Transverse colon (tissue), 4 donors: Measurements from ENCODE around the gene PRB4. TPM values are rescaled to one million over a fixed set of nuclear protein-coding genes. Genes with fewer than 3 reads are reported as not detected.
"Not testable (repeated sequence)": the region's sequence is repeated elsewhere in the genome, so short reads cannot be mapped to it uniquely, and the experiment has no call there.

Source experiments
- DNase-seq: peaks from one replicate; pipeline ENCODE4 v3.0.0-alpha.2; 2019
- H3K27ac ChIP-seq, 4 donors: fragments of 200-600 bp; sonication (generic); 2 replicates each; pipeline ENCODE4 v1.5.1; 2016 to 2018; ENCODE audit warnings: inconsistent platforms in 4 of 4
- H3K27me3 ChIP-seq: fragments of 200-600 bp; sonication (generic); 2 replicates; pipeline ENCODE4 v1.5.1; 2017; ENCODE audit warnings: inconsistent platforms
- H3K36me3 ChIP-seq, 4 donors: fragments of 200-600 bp; sonication (generic); 2 replicates each; pipeline ENCODE4 v1.5.1; 2017 to 2019; ENCODE audit warnings: inconsistent platforms in 4 of 4
- H3K4me1 ChIP-seq, 4 donors: fragments of 200-600 bp; sonication (generic); 2 replicates each; pipeline ENCODE4 v1.5.1; 2017 to 2020; ENCODE audit warnings: inconsistent platforms in 4 of 4
- H3K4me3 ChIP-seq, 4 donors: fragments of 200-600 bp; sonication (generic); 1 replicate in 1 of 4; 2 replicates in 3 of 4; pipeline versions ENCODE4 v1.5.1 to v1.6.1; 2017 to 2019; ENCODE audit warnings: inconsistent platforms in 4 of 4
- H3K9me3 ChIP-seq, 2 donors: fragments of 200-600 bp; sonication (generic); 2 replicates each; pipeline ENCODE4 v1.5.1; 2017 to 2019; ENCODE audit warnings: inconsistent platforms in 2 of 2
- EP300 ChIP-seq: sonication (generic); formaldehyde crosslinking; IDR thresholded peaks from one replicate; pipeline ENCODE4 v1.6.1; 2017; ENCODE audit warnings: antibody characterized with exemption, low read depth
- POLR2A ChIP-seq: fragments of 450-650 bp; IDR thresholded peaks from one replicate; pipeline ENCODE4 v1.6.1; 2016; ENCODE audit warnings: antibody characterized with exemption, mild to moderate bottlenecking, moderate library complexity
- POLR2AphosphoS5 ChIP-seq, 3 donors: sonication (generic); formaldehyde crosslinking; IDR thresholded peaks; one replicate each; pipeline ENCODE4 v1.6.1; 2016; ENCODE audit warnings: antibody characterized with exemption in 3 of 3
- WGBS, 2 donors: methylation state at CpG; one replicate each; pipeline ENCODE4 v1.1.5; 2018; ENCODE audit warnings: low coverage in 1 of 2; 5-methylcytosine and 5-hydroxymethylcytosine counted together
- in situ Hi-C, 4 donors: fragments of 200-750 bp; cut with MboI; loops; one replicate each; pipeline versions ENCODE4 v1.15.0 to v1.15.1; 2017; ENCODE audit warnings: low sequenced_read_pairs in 3 of 4, low pct_ligation_motif_present in 1 of 4, low pct_unique_long_range_greater_than_20kb in 1 of 4
- intact Hi-C: fragments of 100-400 bp; cut with DNase I; formaldehyde crosslinking; loops from one replicate; pipeline ENCODE4 v1.15.1; 2023; ENCODE audit warnings: low total_unique reads
- total RNA-seq, 4 donors: library from RNA; depleted of rRNA; stranded (reverse); fragments of >200 nt; gene quantifications; one replicate each; pipeline ENCODE4 v1.1.0, GENCODE V29; 2016
- TF ChIP-seq, protein P1 (sequence below), 5 experiments: fragments of 200-600 bp in 3 of 5; fragments of 450-650 bp in 2 of 5; sonication (generic) in 3 of 5; IDR thresholded peaks; 1 replicate in 2 of 5; 2 replicates in 3 of 5; pipeline ENCODE4 v1.5.1; 2016 to 2017; ENCODE audit warnings: antibody characterized with exemption in 5 of 5, inconsistent platforms in 3 of 5, mild to moderate bottlenecking in 2 of 5, moderate library complexity in 1 of 5

PRB4 gene
- not detected for total RNA-seq

DNA sequence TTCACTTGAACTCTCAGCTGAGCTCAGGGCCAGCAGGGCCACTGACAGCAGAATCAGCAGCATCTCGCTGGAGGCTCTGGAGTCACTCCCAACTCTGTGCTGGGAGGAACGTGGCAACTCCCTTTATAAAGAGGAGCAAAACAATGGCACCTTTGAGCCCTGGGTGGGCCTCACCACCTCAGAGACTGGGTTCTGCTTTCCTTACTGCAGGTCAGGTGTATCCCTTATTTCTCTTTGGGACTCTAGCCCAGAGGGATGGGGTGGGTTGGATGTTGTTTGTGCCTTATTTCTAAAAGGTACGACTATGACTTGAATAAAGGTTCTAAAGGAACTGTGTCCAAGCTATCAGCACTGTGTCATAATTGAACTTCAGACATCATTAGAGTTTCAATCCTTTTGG lies at the start of gene PRB4:
Gene PRB4 (minus strand): TSS at position 101 of the 400 bp plus-strand sequence. CDS start 38 bp downstream, at position 63.
- Histone ChIP-seq H3K4me1 (no peaks in the 10 kb centered on the region), H3K4me3 (no peak within 1 kb of the TSS), H3K36me3 (no peaks in the 10 kb centered on the region), H3K9me3 (no peaks in the 10 kb centered on the region), H3K27ac (no peak within 1 kb of the TSS), H3K27me3 (no peaks in the 10 kb centered on the region)
- no peak for TF ChIP-seq POLR2A
- intact Hi-C loops = no loop called here
- in situ Hi-C loops = no loop called here
- no peak for DNase-seq
- WGBS, 2 donors = 53 to 79% methylated on average over 2 to 3 of the region's 3 CpGs

GRCh38 chr12:11351736-11352135 lies 41.5 kb upstream of the PRB4 start:
- H3K9me3 ChIP-seq, H3K36me3 ChIP-seq, H3K27me3 ChIP-seq, intact Hi-C loops, H3K27ac ChIP-seq, DNase-seq, H3K4me3 ChIP-seq, H3K4me1 ChIP-seq, in situ Hi-C loops: not testable (repeated sequence)
- WGBS, 2 donors = 78 to 92% methylated on average over 1 to 2 of the region's 2 CpGs

GRCh38 chr12:11348439-11348838 lies 38.2 kb upstream of the PRB4 start:
- H3K36me3 ChIP-seq = no peaks in the 10 kb centered on the region
- H3K9me3 ChIP-seq = no peaks in the 10 kb centered on the region
- H3K27me3 ChIP-seq = no peaks in the 10 kb centered on the region
- no peak for DNase-seq
- H3K4me3 ChIP-seq = no peak overlapping the region
- no peaks in the 10 kb centered on the region for H3K4me1 ChIP-seq
- in situ Hi-C loops = loop anchor here in 1 of 4 donors (25.0 kb wide), 1 partner anchor 89 kb away; no protein-coding TSS in a partner anchor
- 85 to 93% methylated on average over 6 to 9 of the region's 9 CpGs for WGBS, 2 donors
- TF ChIP-seq POLR2AphosphoS5 (IDR thresholded peaks at IDR 0.05) (no peak), POLR2A (no peak), EP300 (no peak)
- TF ChIP-seq, protein P1, sequence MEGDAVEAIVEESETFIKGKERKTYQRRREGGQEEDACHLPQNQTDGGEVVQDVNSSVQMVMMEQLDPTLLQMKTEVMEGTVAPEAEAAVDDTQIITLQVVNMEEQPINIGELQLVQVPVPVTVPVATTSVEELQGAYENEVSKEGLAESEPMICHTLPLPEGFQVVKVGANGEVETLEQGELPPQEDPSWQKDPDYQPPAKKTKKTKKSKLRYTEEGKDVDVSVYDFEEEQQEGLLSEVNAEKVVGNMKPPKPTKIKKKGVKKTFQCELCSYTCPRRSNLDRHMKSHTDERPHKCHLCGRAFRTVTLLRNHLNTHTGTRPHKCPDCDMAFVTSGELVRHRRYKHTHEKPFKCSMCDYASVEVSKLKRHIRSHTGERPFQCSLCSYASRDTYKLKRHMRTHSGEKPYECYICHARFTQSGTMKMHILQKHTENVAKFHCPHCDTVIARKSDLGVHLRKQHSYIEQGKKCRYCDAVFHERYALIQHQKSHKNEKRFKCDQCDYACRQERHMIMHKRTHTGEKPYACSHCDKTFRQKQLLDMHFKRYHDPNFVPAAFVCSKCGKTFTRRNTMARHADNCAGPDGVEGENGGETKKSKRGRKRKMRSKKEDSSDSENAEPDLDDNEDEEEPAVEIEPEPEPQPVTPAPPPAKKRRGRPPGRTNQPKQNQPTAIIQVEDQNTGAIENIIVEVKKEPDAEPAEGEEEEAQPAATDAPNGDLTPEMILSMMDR (IDR thresholded peaks at IDR 0.05) = no peak
- no peak overlapping the region for H3K27ac ChIP-seq
- intact Hi-C loops = no loop called here

DNA sequence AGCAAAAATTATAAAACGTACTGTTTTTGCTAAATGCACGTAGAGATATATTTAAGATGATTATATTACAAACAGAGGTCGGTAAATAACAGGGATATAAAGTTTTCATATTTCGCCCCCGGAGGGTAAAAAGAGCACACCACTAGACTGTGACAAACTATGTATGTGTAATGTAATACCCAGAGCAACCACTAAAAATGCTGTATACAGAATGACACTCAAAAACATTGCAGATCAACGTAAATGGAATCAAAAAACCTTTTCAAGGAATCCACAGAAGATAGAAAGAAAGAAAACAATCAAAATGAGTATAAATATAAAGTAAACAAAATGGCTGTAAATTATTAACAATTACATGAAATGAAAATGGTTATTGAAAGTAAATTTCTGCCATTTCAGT lies 37.6 kb upstream of the PRB4 start:
- Histone ChIP-seq H3K27ac (no peak overlapping the region), H3K4me3 (no peak overlapping the region), H3K36me3 (no peaks in the 10 kb centered on the region), H3K4me1 (no peaks in the 10 kb centered on the region), H3K27me3 (no peaks in the 10 kb centered on the region), H3K9me3 (no peaks in the 10 kb centered on the region)
- DNase-seq = no peak
- in situ Hi-C loops = loop anchor here in 1 of 4 donors (25.0 kb wide), 1 partner anchor 89 kb away; no protein-coding TSS in a partner anchor
- TF ChIP-seq, protein P1 (IDR thresholded peaks at IDR 0.05) = peak in 1 of 5 experiments; percentile 24
- TF ChIP-seq EP300 = no peak
- intact Hi-C loops = no loop called here
- WGBS, 2 donors = 77 to 83% methylated on average over 6 of the region's 6 CpGs

DNA sequence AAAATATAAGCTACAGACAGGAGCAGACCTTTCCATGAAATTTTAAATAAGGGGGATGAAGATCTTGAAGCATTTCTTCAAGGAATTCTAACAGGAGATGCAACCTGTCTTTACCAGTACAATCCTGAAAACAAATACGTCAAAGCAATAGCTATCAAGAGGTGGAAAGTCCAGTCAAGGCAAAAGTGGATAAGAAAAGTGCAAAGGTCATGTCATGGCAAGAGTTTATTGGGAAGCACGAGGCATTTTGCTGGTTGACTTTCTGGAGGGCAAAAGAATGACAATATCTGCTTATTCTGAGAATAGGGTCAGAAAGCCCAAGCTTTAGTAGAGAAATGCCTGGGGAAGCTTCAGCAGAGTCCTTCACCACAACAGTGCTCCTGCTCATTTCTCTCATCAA lies 34.3 kb upstream of the PRB4 start:
- DNase-seq = no peak
- Histone ChIP-seq H3K4me1 (no peaks in the 10 kb centered on the region), H3K4me3 (no peak overlapping the region), H3K27ac (no peak overlapping the region), H3K36me3 (no peaks in the 10 kb centered on the region), H3K27me3 (no peaks in the 10 kb centered on the region), H3K9me3 (no peaks in the 10 kb centered on the region)
- WGBS, 2 donors = 36 to 60% methylated on average over 2 of the region's 2 CpGs
- no peak for TF ChIP-seq POLR2A
- no peak for TF ChIP-seq POLR2AphosphoS5 (IDR thresholded peaks at IDR 0.05)
- no peak for TF ChIP-seq EP300
- TF ChIP-seq, protein P1 (IDR thresholded peaks at IDR 0.05) = no peak
- in situ Hi-C loops = loop anchor here in 1 of 4 donors (25.0 kb wide), 1 partner anchor 93 kb away; no protein-coding TSS in a partner anchor
- intact Hi-C loops = no loop called here
